Pulmonary artery endothelial cell (primary cell): ENCODE data around the gene LINS1. TPM values are rescaled to one million over a fixed set of nuclear protein-coding genes. Genes with fewer than 3 reads are reported as not detected.
A peak's percentile ranks its signal among the peaks of the same experiment; 100 is the strongest.

Experiments used
- DNase-seq: peaks from one replicate; pipeline ENCODE4 v3.0.0-alpha.2; 2011; ENCODE audit warnings: low read depth, low spot score
- total RNA-seq: library from RNA; depleted of rRNA; stranded (reverse); fragments of >200 nt; gene quantifications from 2 replicates; pipeline ENCODE4 v1.2.3, GENCODE V29; 2014

Gene LINS1
- 6.7 and 15.2 TPM in 2 replicates for total RNA-seq

DNA sequence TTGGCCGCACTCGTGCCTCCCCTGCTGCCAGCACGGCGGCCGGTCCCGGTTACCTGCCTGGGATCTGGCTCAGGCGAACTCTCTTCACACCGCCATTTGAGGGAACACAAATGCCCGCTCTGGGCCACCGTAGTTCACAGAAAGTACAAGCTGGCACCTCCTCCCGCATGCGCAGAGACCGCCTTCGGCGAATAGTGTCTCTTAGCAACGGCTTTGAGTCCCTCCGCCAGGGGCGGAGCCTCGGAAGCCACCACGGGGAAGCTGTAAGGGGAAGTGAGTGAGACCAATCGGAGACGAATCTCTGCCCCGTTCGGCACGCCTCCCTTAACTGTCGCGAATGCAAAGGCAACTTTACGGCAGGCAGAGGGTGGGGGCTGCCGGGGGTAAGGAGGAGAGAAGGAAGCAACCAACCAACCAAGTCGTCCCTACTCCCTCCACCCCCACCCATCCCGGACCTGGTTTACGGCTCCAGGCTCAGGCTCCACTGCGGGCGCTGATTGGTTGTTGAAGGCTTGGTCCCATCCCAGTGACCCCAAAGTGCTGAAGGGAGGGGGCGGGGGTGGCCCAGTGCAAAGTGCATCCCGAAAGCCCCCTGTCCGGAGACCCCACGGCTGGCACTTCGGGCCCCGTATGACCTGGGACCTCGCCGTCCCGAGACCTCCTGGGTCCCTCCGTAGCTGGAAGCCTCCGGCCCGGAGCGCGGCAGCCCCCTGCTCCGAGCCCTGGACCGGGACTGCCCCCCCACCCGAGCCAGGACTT is at the start of gene LINS1, which contains the start of gene ASB7:
TSS of gene LINS1 (minus strand) at position 121 of the 759 bp plus-strand sequence. CDS start 21,342 bp downstream, outside the sequence.
TSS of gene ASB7 (plus strand) at position 526 of the 759 bp plus-strand sequence. CDS start 9,628 bp downstream, outside the sequence.
- DNase-seq = peak; percentile 100

DNA sequence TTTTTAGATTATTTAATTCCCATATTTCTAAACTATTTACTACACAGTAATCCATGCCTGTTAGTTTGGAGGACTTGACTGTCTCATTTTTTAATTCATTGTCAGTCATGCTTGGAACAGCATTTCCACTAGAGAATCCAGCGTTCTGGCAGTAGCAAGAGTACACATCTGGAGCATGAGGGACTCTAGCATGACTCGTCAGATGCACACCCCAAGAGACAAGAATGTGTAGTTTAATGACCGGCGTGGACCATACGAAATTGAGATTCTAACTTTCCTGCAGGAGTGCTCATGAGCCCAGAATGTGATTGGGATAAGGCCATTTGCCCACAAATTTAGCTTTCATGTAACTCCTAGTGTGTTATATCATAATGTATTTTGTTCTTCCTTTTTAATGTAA is 49.3 kb upstream of the LINS1 start:
- no peak for DNase-seq

DNA sequence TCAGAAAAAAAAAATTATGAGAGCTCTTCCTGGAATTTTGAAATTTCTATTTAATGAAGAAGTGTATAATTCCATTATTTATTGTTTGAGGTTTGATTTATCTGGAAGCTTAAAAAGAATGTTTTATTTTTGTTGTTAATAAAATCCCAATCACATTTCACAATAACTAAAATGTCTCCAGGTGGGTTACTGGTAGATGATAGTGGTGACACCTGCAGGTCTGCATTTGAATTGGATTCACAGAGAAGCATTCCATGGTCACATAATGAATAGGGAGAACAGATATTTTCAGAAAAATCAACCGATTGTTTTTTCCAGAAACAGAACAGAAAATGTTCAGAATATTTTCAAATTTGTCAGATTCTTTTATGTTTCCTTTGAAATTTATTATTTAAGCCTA is 48.7 kb upstream of the LINS1 start:
- DNase-seq = no peak

- DNase-seq = no peak
Measured at GRCh38 chr15:100648951-100649350, 47.0 kb upstream of the LINS1 start.

DNA sequence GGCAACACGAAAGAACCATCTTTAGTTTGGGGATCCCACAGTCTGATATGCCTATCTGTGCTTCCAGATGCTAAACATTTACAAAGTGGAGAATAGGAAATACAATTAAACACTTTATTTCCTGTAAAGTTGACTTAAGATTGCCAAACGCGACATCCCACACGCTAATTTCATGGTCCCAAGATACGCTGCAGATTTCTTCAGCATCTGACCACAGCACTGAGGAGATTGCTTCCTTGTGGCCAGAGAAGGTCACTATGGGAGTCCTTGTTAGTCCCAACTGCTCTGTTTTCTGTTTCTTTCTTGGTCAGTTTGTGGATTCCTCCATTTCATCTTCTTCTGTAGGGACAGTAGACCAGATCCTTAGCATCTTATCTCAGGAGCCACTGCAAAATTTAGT is 43.7 kb upstream of the LINS1 start:
- DNase-seq = no peak

GRCh38 chr15:100642950-100643338 is 41.0 kb upstream of the LINS1 start:
- no peak for DNase-seq

DNA sequence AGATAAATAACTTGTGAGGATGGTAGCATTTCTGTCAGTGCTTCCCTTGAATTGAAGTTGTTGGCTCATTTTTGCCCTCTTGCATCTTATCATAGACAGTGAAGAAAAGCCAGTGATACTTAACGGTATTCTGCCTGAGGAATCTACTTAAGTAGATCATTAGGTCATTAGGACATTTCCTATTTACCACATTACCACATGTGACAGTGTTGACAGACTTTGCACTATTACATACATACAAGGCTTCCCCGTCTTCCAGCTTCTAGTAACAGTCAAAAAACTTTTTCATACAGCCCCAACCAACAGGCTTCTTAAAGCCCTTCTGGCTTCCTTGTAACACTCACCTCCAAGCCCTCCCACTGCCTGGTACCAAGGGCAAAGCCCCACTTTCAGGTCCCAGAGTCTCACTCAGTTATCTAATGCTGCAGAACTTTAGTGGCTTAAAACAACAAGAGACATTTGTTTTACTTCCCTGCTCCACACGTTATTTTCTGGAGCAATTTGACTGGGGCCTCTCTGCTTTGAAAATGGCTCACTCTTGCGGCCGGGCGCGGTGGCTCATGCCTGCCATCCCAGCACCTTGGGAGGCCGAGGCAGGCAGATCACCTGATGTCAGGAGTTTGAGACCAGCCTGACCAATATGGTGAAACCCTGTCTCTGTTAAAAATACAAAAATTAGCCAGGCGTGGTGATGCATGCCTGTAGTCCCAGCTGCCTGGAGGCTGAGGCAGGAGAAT is 40.4 kb upstream of the LINS1 start:
- DNase-seq = no peak

- no peak for DNase-seq
Measured at GRCh38 chr15:100638177-100638730, 36.3 kb upstream of the LINS1 start.

GRCh38 chr15:100635406-100636071 is 33.6 kb upstream of the LINS1 start:
- no peak for DNase-seq

GRCh38 chr15:100633763-100634075 is 31.7 kb upstream of the LINS1 start:
- DNase-seq = no peak

- no peak for DNase-seq
Measured at GRCh38 chr15:100631831-100632230, 29.8 kb upstream of the LINS1 start.

DNA sequence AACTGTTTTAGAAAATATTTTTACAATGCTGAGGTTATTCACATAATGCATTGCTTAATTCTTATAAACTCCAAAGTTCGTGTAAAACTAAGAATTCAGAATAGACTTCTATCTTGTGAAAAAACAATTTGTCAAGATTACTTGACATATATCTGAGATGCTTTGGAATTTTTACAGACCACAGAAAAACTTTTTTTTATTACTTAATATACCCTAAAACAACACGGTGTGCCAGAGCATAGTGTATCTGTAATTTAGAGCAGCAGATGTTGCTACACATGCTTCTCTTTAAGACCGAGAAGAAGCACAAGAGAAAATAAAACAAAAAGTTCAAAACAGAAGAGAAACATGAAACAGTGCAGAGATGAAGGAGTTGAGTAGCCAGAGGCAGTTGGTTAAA is 26.8 kb upstream of the LINS1 start:
- DNase-seq = no peak

GRCh38 chr15:100627789-100628395 is 25.9 kb upstream of the LINS1 start:
- DNase-seq = peak; percentile 48

DNA sequence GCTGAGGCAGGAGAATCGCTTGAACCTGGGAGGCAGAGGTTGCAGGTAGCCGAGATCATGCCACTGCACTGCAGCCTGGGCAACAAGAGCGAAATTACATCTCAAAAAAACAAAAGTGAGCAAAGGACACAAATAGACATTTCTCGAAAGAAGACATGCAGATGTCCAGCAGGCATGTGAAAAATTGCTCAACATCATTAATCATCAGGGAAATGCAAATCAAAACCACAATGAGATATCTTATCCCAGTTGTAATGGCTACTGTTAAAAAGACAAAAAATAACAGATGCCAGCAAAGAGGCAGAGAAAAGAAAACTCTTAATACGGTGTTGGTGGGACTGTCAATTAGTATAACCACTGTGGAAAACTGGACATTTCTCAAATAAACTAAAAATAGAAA is 21.3 kb upstream of the LINS1 start:
- DNase-seq = no peak

DNA sequence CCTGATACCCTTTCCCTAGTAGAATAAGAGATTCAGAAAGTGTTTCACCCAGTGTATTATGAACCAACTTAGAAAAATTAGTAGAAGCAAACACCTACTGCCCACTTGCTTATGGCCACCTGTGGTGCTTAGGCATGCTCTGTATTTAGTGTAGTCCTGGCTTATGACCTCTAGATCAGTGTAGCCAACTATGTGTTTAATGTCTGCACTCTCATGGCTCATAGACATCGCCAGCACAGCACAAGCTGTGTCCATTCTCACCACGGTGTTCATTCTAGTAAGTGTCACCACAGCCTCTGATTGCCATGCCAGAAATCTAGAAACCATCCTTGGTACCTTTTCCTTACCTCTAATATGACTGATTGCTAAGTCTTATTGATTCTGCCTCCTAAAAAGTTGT is 14.7 kb upstream of the LINS1 start:
- no peak for DNase-seq

- no peak for DNase-seq
Measured at GRCh38 chr15:100615801-100616200, 13.8 kb upstream of the LINS1 start.

DNA sequence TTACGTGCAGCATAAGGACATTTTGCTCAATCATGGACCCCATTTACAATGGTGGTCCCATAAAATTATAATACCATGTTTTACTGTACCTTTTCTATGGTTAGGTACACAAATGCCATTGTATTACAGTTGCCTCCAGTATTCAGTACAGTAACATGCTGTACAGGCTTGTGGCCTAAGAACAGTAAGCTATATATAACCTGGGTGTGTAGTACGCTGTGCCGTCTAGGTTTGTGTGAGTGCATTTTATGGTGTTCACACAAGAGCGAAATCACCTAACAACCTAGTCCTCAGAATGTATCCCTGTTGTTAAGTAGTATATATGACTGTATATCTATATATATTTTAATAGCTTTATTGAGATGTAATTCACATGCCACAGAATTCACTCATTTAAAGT is 12.9 kb upstream of the LINS1 start:
- DNase-seq = no peak

DNA sequence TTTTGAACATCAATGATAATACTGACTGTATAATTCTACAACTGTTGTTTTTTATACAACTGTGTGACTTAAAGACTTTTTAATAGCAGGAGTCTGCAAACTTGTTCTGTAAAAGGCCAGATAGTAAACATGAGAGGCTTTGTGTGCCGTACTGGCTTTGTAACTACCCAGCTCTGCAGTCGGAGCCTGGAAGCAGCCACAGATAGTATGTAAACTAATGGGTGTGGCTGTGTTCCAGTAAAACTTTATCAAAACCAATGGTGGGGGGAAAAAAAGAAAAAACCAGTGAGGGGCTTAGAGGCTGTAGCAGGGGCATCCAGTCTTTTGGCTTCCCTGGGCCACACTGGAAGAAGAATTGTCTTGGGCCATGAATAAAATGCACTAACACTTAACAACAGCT is 12.4 kb upstream of the LINS1 start:
- DNase-seq = no peak

DNA sequence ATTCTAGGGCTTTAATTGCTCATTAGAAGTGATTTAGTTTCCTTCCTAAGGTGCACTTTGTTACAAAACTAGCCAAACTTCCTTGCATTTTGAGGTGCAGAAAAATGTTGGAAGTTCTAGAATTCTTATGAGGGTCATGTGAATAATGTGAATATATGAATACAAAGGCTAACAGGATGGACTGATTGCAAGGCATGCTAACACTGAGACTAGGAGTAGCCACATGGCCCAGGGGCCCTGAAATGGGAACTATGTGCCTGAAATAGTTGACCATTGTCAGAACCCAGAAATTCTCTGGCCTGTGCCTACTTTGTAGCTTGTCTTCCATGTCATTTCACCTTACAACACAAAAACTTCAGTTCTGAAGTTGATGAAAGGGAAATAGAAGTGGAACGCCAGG is 11.2 kb upstream of the LINS1 start:
- DNase-seq = no peak

DNA sequence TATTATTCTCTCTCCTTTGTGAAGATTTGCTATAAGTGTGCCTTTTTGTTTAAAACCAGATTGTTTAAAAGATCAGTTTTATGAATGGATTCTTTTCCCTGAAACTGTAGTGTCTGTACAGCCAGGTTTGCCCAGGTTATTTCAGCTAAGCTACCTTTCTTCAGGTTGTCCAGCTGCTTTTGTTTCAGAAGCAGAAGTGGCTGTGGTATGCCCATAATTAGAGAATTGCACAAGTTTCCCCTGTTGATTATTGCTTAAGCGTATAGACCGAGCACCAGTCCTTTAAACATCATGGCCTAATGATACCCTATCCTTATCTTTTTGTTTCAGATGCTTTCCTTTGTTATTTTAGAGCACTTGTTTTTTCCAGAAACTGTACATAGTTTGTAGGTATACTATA is 10.6 kb upstream of the LINS1 start:
- no peak for DNase-seq

GRCh38 chr15:100602823-100603393 is 924 bp upstream of the LINS1 start:
- peak; percentile 1 for DNase-seq
